GM13977 (cell line): ENCODE data around the gene COL15A1.

ENCODE experiments used
- DNase-seq: peaks from one replicate; pipeline ENCODE4 v3.0.0; 2012; ENCODE audit warnings: low spot score
- in situ Hi-C: fragments of 300-500 bp; cut with MboI; formaldehyde crosslinking; loops from one replicate; pipeline ENCODE4 v1.12.0; 2022; ENCODE audit warnings: low sequenced_read_pairs, low pct_unique_long_range_greater_than_20kb, mixed read lengths, inconsistent platforms; ENCODE audit not compliant: unreplicated experiment
- TF ChIP-seq, protein P1 (sequence below): IDR thresholded peaks from 2 replicates; pipeline ENCODE4 v1.5.1; 2012; ENCODE audit warnings: mild to moderate bottlenecking, control low read depth; ENCODE audit not compliant: insufficient read depth; ENCODE audit errors: extremely low read depth, missing control alignments

COL15A1 gene

GRCh38 chr9:98995059-98995671 lies 51.5 kb downstream of the COL15A1 start:
- no peak for DNase-seq
- TF ChIP-seq, protein P1, sequence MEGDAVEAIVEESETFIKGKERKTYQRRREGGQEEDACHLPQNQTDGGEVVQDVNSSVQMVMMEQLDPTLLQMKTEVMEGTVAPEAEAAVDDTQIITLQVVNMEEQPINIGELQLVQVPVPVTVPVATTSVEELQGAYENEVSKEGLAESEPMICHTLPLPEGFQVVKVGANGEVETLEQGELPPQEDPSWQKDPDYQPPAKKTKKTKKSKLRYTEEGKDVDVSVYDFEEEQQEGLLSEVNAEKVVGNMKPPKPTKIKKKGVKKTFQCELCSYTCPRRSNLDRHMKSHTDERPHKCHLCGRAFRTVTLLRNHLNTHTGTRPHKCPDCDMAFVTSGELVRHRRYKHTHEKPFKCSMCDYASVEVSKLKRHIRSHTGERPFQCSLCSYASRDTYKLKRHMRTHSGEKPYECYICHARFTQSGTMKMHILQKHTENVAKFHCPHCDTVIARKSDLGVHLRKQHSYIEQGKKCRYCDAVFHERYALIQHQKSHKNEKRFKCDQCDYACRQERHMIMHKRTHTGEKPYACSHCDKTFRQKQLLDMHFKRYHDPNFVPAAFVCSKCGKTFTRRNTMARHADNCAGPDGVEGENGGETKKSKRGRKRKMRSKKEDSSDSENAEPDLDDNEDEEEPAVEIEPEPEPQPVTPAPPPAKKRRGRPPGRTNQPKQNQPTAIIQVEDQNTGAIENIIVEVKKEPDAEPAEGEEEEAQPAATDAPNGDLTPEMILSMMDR, result no peak
- in situ Hi-C loops, result loop anchor here (10.0 kb wide), 1 partner anchor 150 kb away; no protein-coding TSS in a partner anchor

DNA sequence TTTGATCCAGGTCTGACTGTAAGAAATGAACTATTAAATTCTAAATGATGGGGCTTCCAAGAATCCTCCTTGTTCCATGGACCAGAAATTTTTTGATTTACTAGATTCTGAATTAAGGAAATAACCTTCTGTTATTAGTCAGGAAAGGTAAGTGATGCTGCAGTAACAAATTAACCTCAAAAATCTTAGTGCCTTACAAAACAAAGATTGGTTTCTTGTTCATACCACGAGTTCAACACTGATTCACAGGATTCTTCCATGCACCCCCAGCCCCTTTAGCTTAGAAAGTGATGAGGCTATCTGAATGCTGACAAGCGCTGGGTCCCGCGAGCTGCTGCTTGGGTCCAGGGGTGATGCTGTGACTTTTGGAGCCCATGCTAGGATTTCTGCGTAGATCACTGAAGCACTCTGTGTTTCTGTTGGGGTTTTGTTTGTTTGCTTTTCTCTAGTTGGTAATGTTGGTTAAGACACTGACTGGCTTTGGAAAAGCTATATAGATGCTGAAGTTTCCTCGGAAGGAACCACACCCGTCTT lies 52.3 kb downstream of the COL15A1 start:
- no peak for DNase-seq
- in situ Hi-C loops, result loop anchor here (10.0 kb wide), 1 partner anchor 149 kb away; no protein-coding TSS in a partner anchor
- TF ChIP-seq, protein P1, result no peak

GRCh38 chr9:98997604-98998003 lies 53.9 kb downstream of the COL15A1 start:
- no peak for DNase-seq
- in situ Hi-C loops, result loop anchor here (10.0 kb wide), 1 partner anchor 147 kb away; no protein-coding TSS in a partner anchor
- TF ChIP-seq, protein P1, result no peak

DNA sequence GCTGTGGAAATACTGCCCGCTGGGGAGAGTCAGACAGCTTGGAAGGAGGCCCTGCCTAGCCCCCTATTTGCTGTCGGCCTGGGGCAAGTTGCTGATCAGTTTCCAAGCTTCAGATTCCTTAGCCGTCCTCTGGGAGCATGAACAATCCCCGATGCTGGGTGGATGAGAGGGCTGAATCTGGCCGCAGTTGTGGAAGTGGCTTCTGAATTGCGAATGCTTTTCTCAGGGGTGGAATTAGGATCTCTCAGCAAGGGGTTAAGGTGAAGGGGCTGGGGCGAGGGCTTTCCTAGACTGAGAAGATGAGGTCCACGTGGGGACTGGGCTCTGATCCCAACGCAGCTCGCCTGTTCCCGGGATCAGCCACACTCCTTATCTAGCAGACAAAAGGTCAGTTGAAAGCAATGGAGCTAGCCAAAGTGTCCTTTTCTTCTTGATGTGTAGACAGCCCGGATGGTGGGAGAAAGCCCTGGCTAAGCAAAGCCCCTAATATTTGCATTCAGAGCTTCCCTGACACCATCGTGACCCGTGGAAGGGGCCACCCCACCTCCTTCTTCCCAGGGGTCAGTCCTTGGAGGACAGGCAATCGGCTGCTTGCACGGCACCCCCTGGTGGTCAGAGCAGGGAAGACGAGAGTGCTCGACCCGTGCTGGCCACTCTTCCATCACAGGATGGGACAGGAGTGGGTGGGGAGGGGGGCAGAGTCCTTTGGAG lies 54.9 kb downstream of the COL15A1 start:
- in situ Hi-C loops, result loop anchor here (10.0 kb wide), 1 partner anchor 146 kb away; no protein-coding TSS in a partner anchor
- peak; percentile 75 for DNase-seq
- TF ChIP-seq, protein P1, result peak; percentile 90

GRCh38 chr9:98999152-98999525 lies 55.4 kb downstream of the COL15A1 start:
- TF ChIP-seq, protein P1, result no peak
- no peak for DNase-seq
- in situ Hi-C loops, result loop anchor here (10.0 kb wide), 1 partner anchor 146 kb away; no protein-coding TSS in a partner anchor

GRCh38 chr9:99000476-99001395 lies 57.0 kb downstream of the COL15A1 start:
- DNase-seq, result peak; percentile 68
- in situ Hi-C loops, result no loop called here
- TF ChIP-seq, protein P1, result peak; percentile 73
